NCI-H2227 (cell line): ENCODE results near the gene FDPS.

Source experiments
- DNase-seq: peaks from one replicate; lab custom pipeline; 2025; ENCODE audit not compliant: unreplicated experiment; lab: John Stamatoyannopoulos, UW

Gene FDPS

DNA sequence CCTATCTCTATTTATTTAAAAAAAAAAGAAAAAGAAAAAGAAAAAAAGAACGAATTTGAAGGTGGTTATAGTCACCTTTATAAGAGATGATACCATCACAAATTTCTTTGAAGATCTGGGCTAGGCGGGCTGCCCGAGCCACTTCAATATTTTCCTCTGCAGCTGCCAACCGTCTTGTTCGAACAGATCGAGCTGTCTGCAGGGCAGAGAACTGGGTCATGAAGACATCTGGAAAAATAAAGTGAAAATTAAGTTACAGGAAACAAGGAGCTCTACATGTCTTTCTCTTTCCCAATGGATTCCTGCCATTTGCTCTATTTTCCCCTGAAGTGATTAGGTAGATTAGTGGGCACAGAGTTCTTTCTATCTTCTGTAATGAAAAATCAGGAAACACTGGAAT, 44.0 kb downstream of the FDPS start:
- no peak for DNase-seq

DNA sequence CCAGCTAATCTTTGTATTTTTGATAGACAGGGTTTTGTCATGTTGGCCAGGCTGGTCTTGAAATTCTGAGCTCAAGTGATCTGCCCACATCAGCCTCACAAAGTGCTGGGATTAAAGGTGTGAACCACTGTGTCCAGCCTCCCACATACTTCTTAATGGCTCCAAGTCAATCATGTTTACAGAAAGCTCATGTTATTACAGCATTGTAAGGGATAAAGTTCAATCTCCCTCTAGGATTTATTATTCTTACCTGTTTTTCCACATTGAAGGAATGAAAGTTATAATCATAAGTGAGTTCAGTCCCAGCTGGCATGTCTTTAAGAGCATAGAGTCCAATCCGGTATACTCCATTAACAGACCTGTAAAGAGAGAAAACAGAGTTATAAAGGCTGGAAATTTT, 51.4 kb downstream of the FDPS start:
- no peak for DNase-seq
